GM12872 (cell line): ENCODE measurements around the gene TSPAN18.

Experiments used
- CTCF ChIP-seq: IDR thresholded peaks from 3 replicates; pipeline ENCODE4 v1.5.1; 2011; ENCODE audit warnings: low read depth, mild to moderate bottlenecking, low read length, moderate library complexity; ENCODE audit not compliant: insufficient read depth

The TSPAN18 gene

GRCh38 chr11:44917741-44918140, 191.0 kb downstream of the TSPAN18 start:
- no peak for TF ChIP-seq CTCF

DNA sequence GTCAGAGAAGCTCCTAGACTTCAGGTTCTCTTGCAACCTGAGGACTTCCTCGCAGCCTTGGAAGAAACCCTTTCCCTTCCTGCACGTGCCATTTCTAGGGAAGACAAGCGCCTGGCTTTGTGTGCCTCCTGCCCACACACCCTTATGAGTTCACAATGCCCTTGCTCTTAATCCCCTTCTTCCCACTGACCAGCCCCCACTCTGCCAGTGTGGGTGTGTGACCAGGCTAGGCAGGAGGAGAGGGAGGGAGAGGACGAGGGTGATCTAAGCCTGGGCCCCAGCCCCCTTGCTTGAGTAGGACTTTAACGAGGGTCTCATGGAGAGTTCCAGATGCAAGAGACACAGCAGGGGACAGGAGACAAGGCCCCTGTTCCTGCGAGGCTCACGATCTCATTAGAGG, 193.7 kb downstream of the TSPAN18 start:
- TF ChIP-seq CTCF: no peak

- no peak for TF ChIP-seq CTCF
Measured at GRCh38 chr11:44923115-44923514, 196.4 kb downstream of the TSPAN18 start.

- TF ChIP-seq CTCF: no peak
Measured at GRCh38 chr11:44923806-44924205, 197.0 kb downstream of the TSPAN18 start.

DNA sequence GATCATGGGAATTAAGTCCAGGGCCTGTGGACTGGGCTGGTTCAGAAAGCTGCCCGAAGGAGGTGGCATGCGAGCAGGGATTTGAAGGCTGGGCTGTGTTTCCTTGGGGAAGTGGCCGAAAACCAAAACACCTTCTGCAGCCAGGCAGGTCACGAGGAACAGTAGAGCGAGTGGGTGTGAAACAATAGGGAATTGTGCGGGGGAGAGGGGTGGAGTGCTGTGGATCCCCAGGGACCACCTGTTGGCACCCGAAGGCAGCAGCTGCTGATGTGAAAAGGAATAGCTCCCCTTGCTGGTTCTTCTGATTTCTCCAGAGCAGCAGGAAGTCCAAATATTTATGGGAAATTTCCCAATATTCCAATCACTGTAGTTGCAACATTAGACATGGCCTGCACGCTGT, 199.3 kb downstream of the TSPAN18 start:
- TF ChIP-seq CTCF: no peak

DNA sequence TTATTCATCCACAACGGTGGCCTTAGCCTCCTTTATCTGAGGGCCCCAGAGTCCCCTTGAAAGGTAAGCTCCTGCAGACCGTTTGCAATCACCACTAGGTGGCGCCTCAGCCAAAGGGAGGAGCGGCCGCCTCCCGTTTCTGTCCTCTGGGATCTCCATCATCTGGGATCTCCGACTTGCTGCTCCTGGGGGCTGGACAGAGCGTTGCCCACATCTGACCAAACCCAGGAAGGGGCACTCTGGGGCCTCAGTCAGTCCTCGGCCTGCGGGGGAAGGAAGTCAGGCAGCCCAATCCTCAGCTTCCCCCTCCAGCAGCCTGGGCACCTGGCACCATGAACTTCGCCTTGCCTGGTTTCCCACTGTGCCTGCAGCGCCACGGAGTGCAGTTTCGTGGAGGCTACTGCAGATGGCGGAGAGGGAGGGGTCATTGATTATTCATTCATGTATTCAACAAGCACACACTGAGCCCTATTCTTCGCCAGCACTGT, 200.5 kb downstream of the TSPAN18 start:
- TF ChIP-seq CTCF: peak; percentile 90

- TF ChIP-seq CTCF: no peak
Measured at GRCh38 chr11:44928144-44928543, 201.4 kb downstream of the TSPAN18 start.

DNA sequence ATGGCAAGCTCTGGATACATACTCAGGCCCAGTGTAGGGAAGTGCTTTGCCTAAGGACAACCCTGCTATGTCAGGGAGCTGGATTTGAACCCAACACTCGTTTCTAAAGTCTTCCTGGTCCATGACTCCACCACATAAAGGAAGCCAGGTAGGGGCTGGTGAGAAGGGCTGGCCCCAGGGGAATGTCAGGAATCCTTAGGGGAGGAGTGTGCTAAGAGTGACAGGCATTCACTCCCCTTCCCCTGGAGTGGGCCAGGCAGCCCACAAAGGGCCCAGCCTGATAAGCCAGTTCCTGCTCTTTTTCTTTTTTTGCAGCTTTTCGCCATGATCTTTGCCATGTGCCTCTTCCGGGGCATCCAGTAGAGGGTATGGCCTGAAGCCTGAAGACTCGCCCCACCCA, 202.1 kb downstream of the TSPAN18 start:
- no peak for TF ChIP-seq CTCF
